HepG2 (cell line): ENCODE measurements around the gene EGFL8. TPM values are rescaled to one million over a fixed set of nuclear protein-coding genes. Genes with fewer than 3 reads are reported as not detected.
A peak's percentile ranks its signal among the peaks of the same experiment; 100 is the strongest.

Experiments used
- ATM ChIP-seq: fragments of 450-650 bp; IDR thresholded peaks from 2 replicates; pipeline ENCODE4 v1.7.1; 2017; ENCODE audit warnings: mild to moderate bottlenecking, borderline replicate concordance
- FIP1L1 ChIP-seq: fragments of 200-400 bp; formaldehyde crosslinking; IDR thresholded peaks from 2 replicates; pipeline ENCODE4 v1.6.1; 2018; ENCODE audit warnings: low read depth, mild to moderate bottlenecking, low read length, moderate library complexity, borderline replicate concordance; ENCODE audit not compliant: insufficient read depth
- NFKB2 ChIP-seq: sonication (generic); formaldehyde crosslinking; IDR thresholded peaks from 2 replicates; pipeline ENCODE4 v1.4.0; 2020; ENCODE audit warnings: missing genetic modification reagents, borderline replicate concordance
- NR2F6 ChIP-seq, 2 experiments: IDR thresholded peaks; 2 replicates each; pipeline ENCODE4 v1.6.1; 2016; ENCODE audit warnings: antibody characterized with exemption in 1 of 2, mild to moderate bottlenecking in 1 of 2
- PBX2 ChIP-seq: IDR thresholded peaks from 2 replicates; pipeline ENCODE4 v1.6.1; 2016; ENCODE audit warnings: control low read depth
- PRMT3 ChIP-seq: sonication (generic); formaldehyde crosslinking; IDR thresholded peaks from 2 replicates; pipeline ENCODE4 v1.8.1; 2022; ENCODE audit warnings: low read depth, mild to moderate bottlenecking, moderate library complexity, missing genetic modification reagents, borderline replicate concordance
- RCOR2 ChIP-seq: IDR thresholded peaks from 2 replicates; pipeline ENCODE4 v1.6.1; 2016; ENCODE audit warnings: missing biosample characterization, missing genetic modification reagents
- SOX5 ChIP-seq: IDR thresholded peaks from 2 replicates; pipeline ENCODE4 v1.6.1; 2016; ENCODE audit warnings: borderline replicate concordance
- SRF ChIP-seq: IDR thresholded peaks from 2 replicates; pipeline ENCODE4 v1.6.1; 2011; ENCODE audit warnings: mild to moderate bottlenecking, low read depth, low read length, moderate library complexity
- TBP ChIP-seq: sonication (generic); formaldehyde crosslinking; IDR thresholded peaks from 2 replicates; pipeline ENCODE4 v1.5.0; 2020; ENCODE audit warnings: missing genetic modification reagents
- ZBTB21 ChIP-seq: sonication (generic); formaldehyde crosslinking; IDR thresholded peaks from 2 replicates; pipeline ENCODE4 v1.4.0; 2020; ENCODE audit warnings: missing genetic modification reagents
- ZFP90 ChIP-seq: sonication (generic); formaldehyde crosslinking; IDR thresholded peaks from 2 replicates; pipeline ENCODE4 v1.8.0; 2022; ENCODE audit warnings: missing genetic modification reagents, mild to moderate bottlenecking, inconsistent platforms, borderline replicate concordance
- ZNF431 ChIP-seq: sonication (generic); formaldehyde crosslinking; IDR thresholded peaks from 2 replicates; pipeline ENCODE4 v1.9.0; 2022; ENCODE audit warnings: missing genetic modification reagents, low read depth, mild to moderate bottlenecking, borderline replicate concordance
- ZNF460 ChIP-seq: sonication (generic); formaldehyde crosslinking; IDR thresholded peaks from 2 replicates; pipeline ENCODE4 v1.5.1; 2020; ENCODE audit warnings: missing genetic modification reagents, mild to moderate bottlenecking, borderline replicate concordance
- ZNF562 ChIP-seq: sonication (generic); formaldehyde crosslinking; IDR thresholded peaks from 2 replicates; pipeline ENCODE4 v1.8.0; 2022; ENCODE audit warnings: missing genetic modification reagents, borderline replicate concordance
- ZNF570 ChIP-seq: sonication (generic); formaldehyde crosslinking; IDR thresholded peaks from 2 replicates; pipeline ENCODE4 v1.4.0; 2020; ENCODE audit warnings: mild to moderate bottlenecking, missing genetic modification reagents, borderline replicate concordance
- ZNF75D ChIP-seq: sonication (generic); formaldehyde crosslinking; IDR thresholded peaks from 2 replicates; pipeline ENCODE4 v1.8.1; 2023; ENCODE audit warnings: missing genetic modification reagents, mild to moderate bottlenecking, borderline replicate concordance
- ZNF768 ChIP-seq: sonication (generic); formaldehyde crosslinking; IDR thresholded peaks from 2 replicates; pipeline ENCODE4 v1.4.0; 2020; ENCODE audit warnings: missing genetic modification reagents
- ZNF776 ChIP-seq: sonication (generic); formaldehyde crosslinking; IDR thresholded peaks from 2 replicates; pipeline ENCODE4 v1.4.0; 2020; ENCODE audit warnings: mild to moderate bottlenecking, missing genetic modification reagents
- ZSCAN30 ChIP-seq: sonication (generic); formaldehyde crosslinking; IDR thresholded peaks from 2 replicates; pipeline ENCODE4 v1.5.0; 2020; ENCODE audit warnings: mild to moderate bottlenecking, missing genetic modification reagents
- polyA plus RNA-seq, 8 experiments: library from polyadenylated mRNA; depleted of rRNA in 3 of 8; stranded (reverse) in 7 of 8; unstranded in 1 of 8; fragments of >200 nt; fragmentation: Illumina TruSeq in 4 of 8; extraction: Trizol in 4 of 8; gene quantifications; 2 replicates each; pipeline versions ENCODE4 v1.2.1 to v1.2.3, GENCODE V29; 2011 to 2016; ENCODE audit warnings: low read depth in 4 of 8, missing spikeins in 1 of 8, mixed read lengths in 1 of 8; ENCODE audit not compliant: insufficient read depth in 1 of 8
- total RNA-seq, 5 experiments: library from RNA; depleted of rRNA; stranded (reverse); fragments of >200 nt; fragmentation: Illumina TruSeq; extraction: Trizol; gene quantifications; 2 replicates each; pipeline ENCODE4 v1.2.3, GENCODE V29; 2016; ENCODE audit warnings: low read depth in 1 of 5
- TF ChIP-seq, protein P1 (sequence below): sonication (generic); formaldehyde crosslinking; conservative IDR thresholded peaks from 2 replicates; pipeline ENCODE4 v1.4.0; 2020; ENCODE audit warnings: missing genetic modification reagents
- TF ChIP-seq, protein P2 (sequence below): sonication (generic); formaldehyde crosslinking; IDR thresholded peaks from 2 replicates; pipeline ENCODE4 v1.5.0; 2020; ENCODE audit warnings: mild to moderate bottlenecking, missing genetic modification reagents, borderline replicate concordance
- TF ChIP-seq, protein P3 (sequence below): sonication (generic); formaldehyde crosslinking; conservative IDR thresholded peaks from 2 replicates; pipeline ENCODE4 v1.4.0; 2020; ENCODE audit warnings: missing genetic modification reagents

The EGFL8 gene
- total and polyA plus RNA-seq, 2 of the 13 experiments (the other 11 are each of a cell fraction or from before 2014, with no cell fraction given), result 10.0 to 11.5 TPM

DNA sequence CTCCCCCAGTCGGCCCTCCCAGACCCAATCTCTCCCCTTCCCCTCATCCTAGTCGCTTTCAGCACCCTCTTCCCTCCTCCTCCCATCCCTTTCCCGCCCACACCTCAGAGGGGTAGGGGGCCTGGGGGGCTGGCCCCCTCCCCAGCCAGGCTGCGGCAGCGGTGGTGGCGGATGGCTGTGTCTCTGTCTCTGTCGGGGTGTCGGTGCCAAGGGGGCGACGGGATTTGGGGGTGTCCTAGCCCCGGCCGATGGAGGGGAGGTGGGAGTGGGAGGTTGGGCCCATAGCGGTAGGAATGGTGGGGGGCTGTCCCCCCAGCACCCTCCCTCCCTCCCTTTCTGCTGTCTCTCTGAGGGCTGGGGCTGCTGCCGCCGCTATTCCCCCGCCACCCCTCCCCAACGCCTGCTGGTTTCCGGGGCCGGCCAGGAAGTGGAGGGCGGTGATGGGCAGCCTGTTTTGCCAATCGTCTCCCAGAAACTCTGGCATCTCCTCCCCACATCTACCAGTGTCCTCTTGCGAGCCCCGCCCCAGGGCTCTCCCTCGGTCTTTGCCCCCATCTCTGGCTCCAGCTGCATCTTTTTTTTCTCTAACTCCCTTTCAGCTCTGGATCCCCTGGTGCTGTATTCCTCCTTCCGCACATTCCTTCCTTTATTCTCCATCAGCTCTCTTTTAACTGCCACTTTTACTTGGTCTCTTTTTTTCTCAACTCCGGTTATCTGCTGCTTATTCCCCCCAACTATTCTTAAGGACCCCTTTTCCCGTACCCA is 11.5 kb downstream of the EGFL8 start, which contains the start of gene AGPAT1 (continued):
- TF ChIP-seq ZFP90 (CRISPR knock-in tag) (peak; percentile 55; the same call in 1 of the 2 replicates), ZNF562 (no peak), ATM (no peak), ZNF768 (CRISPR knock-in tag) (peak; percentile 68; the same call in 1 of the 2 replicates), SRF (0 out of 2 replicates have a peak, but pooled peaks have one; percentile 2), PBX2 (CRISPR knock-in tag) (peak; percentile 98), ZNF776 (no peak), ZNF431 (CRISPR knock-in tag) (0 out of 2 replicates have a peak, but pooled peaks have one; percentile 54), NFKB2 (CRISPR knock-in tag) (peak; percentile 89; the same call in 1 of the 2 replicates), RCOR2 (CRISPR knock-in tag) (no peak), SOX5 (CRISPR knock-in tag) (no peak), ZNF75D (no peak), NR2F6 (IDR thresholded peaks at IDR 0.05) (0 out of 2 replicates have a peak, but pooled peaks have one; percentile 6), NR2F6 (CRISPR knock-in tag; IDR thresholded peaks at IDR 0.05) (no peak), ZNF460 (CRISPR knock-in tag) (no peak), TBP (CRISPR knock-in tag) (no peak), FIP1L1 (no peak), ZSCAN30 (no peak), PRMT3 (CRISPR knock-in tag) (no peak), ZNF570 (CRISPR knock-in tag) (no peak), ZBTB21 (CRISPR knock-in tag) (no peak; the same call in 1 of the 2 replicates)
- TF ChIP-seq, protein P1, sequence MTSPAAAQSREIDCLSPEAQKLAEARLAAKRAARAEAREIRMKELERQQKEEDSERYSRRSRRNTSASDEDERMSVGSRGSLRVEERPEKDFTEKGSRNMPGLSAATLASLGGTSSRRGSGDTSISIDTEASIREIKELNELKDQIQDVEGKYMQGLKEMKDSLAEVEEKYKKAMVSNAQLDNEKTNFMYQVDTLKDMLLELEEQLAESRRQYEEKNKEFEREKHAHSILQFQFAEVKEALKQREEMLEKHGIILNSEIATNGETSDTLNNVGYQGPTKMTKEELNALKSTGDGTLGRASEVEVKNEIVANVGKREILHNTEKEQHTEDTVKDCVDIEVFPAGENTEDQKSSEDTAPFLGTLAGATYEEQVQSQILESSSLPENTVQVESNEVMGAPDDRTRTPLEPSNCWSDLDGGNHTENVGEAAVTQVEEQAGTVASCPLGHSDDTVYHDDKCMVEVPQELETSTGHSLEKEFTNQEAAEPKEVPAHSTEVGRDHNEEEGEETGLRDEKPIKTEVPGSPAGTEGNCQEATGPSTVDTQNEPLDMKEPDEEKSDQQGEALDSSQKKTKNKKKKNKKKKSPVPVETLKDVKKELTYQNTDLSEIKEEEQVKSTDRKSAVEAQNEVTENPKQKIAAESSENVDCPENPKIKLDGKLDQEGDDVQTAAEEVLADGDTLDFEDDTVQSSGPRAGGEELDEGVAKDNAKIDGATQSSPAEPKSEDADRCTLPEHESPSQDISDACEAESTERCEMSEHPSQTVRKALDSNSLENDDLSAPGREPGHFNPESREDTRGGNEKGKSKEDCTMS, result no peak
- TF ChIP-seq, protein P2, sequence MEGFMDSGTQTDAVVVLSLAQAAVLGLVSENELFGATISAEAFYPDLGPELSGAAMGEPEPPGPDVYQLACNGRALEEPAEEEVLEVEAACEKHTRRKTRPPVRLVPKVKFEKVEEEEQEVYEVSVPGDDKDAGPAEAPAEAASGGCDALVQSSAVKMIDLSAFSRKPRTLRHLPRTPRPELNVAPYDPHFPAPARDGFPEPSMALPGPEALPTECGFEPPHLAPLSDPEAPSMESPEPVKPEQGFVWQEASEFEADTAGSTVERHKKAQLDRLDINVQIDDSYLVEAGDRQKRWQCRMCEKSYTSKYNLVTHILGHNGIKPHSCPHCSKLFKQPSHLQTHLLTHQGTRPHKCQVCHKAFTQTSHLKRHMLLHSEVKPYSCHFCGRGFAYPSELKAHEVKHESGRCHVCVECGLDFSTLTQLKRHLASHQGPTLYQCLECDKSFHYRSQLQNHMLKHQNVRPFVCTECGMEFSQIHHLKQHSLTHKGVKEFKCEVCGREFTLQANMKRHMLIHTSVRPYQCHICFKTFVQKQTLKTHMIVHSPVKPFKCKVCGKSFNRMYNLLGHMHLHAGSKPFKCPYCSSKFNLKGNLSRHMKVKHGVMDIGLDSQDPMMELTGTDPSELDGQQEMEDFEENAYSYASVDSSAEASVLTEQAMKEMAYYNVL (CRISPR knock-in tag), result peak; percentile 47; the same call in 1 of the 2 replicates
- TF ChIP-seq, protein P3, sequence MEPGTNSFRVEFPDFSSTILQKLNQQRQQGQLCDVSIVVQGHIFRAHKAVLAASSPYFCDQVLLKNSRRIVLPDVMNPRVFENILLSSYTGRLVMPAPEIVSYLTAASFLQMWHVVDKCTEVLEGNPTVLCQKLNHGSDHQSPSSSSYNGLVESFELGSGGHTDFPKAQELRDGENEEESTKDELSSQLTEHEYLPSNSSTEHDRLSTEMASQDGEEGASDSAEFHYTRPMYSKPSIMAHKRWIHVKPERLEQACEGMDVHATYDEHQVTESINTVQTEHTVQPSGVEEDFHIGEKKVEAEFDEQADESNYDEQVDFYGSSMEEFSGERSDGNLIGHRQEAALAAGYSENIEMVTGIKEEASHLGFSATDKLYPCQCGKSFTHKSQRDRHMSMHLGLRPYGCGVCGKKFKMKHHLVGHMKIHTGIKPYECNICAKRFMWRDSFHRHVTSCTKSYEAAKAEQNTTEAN, result no peak
